Measurements from ENCODE around the gene TRERF1.
"Not testable (repeated sequence)": the region's sequence is repeated elsewhere in the genome, so short reads cannot be mapped to it uniquely, and the experiment has no call there.

The TRERF1 gene

GRCh38 chr6:42199106-42199981 is 252.4 kb downstream of the TRERF1 start:
- no peak overlapping the region for H3K4me3 ChIP-seq (ENCODE audit: low read depth, low read length)
- TF ChIP-seq CTCF (IDR thresholded peaks at IDR 0.05; ENCODE audit: control insufficient read depth, extremely low read depth, insufficient read depth) = no peak
- DNase-seq (ENCODE audit: low read depth) = no peak

- no peak for TF ChIP-seq CTCF (IDR thresholded peaks at IDR 0.05; ENCODE audit: control insufficient read depth, extremely low read depth, insufficient read depth)
- no peak for DNase-seq (ENCODE audit: low read depth)
- H3K4me3 ChIP-seq (ENCODE audit: low read depth, low read length) = no peak overlapping the region
Measured at GRCh38 chr6:42197555-42198362, 254.0 kb downstream of the TRERF1 start.

GRCh38 chr6:42195415-42195814 is 256.3 kb downstream of the TRERF1 start:
- H3K4me3 ChIP-seq (ENCODE audit: low read depth, low read length) = no peak overlapping the region
- no peak for DNase-seq (ENCODE audit: low read depth)
- no peak for TF ChIP-seq CTCF (IDR thresholded peaks at IDR 0.05; ENCODE audit: control insufficient read depth, extremely low read depth, insufficient read depth)

GRCh38 chr6:42194056-42194455 is 257.7 kb downstream of the TRERF1 start:
- no peak overlapping the region for H3K4me3 ChIP-seq (ENCODE audit: low read depth, low read length)
- TF ChIP-seq CTCF (IDR thresholded peaks at IDR 0.05; ENCODE audit: control insufficient read depth, extremely low read depth, insufficient read depth) = no peak

GRCh38 chr6:42193491-42193894 is 258.2 kb downstream of the TRERF1 start:
- TF ChIP-seq CTCF (IDR thresholded peaks at IDR 0.05; ENCODE audit: control insufficient read depth, extremely low read depth, insufficient read depth) = no peak
- H3K4me3 ChIP-seq (ENCODE audit: low read depth, low read length) = no peak overlapping the region
- DNase-seq (ENCODE audit: low read depth) = no peak

More at GRCh38 chr6:42194056-42194455, 257.7 kb downstream of the TRERF1 start:
- no peak for DNase-seq (ENCODE audit: low read depth)

GRCh38 chr6:42192385-42192784 is 259.3 kb downstream of the TRERF1 start:
- not testable (repeated sequence) for DNase-seq (ENCODE audit: low read depth); H3K4me3 ChIP-seq (ENCODE audit: low read depth, low read length)

GRCh38 chr6:42190554-42191183 is 261.1 kb downstream of the TRERF1 start:
- no peak for DNase-seq (ENCODE audit: low read depth)
- H3K4me3 ChIP-seq (ENCODE audit: low read depth, low read length) = no peak overlapping the region
- TF ChIP-seq CTCF (IDR thresholded peaks at IDR 0.05; ENCODE audit: control insufficient read depth, extremely low read depth, insufficient read depth) = no peak
